Esophagus squamous epithelium (tissue), 4 donors: ENCODE results near the gene ILKAP.

Experiments
- POLR2A ChIP-seq, 4 donors: fragments of 450-650 bp; IDR thresholded peaks; one replicate each; pipeline ENCODE4 v1.6.1; 2017; ENCODE audit warnings: antibody characterized with exemption in 4 of 4, mild to moderate bottlenecking in 4 of 4, moderate library complexity in 3 of 4
- TF ChIP-seq, protein P1 (sequence below), 6 experiments: fragments of 450-650 bp in 4 of 6; fragments of 200-600 bp in 2 of 6; sonication (generic) in 2 of 6; IDR thresholded peaks; one replicate each; pipeline ENCODE4 v1.5.1; 2016 to 2019; ENCODE audit warnings: antibody characterized with exemption in 6 of 6, mild to moderate bottlenecking in 4 of 6, moderate library complexity in 4 of 6

DNA sequence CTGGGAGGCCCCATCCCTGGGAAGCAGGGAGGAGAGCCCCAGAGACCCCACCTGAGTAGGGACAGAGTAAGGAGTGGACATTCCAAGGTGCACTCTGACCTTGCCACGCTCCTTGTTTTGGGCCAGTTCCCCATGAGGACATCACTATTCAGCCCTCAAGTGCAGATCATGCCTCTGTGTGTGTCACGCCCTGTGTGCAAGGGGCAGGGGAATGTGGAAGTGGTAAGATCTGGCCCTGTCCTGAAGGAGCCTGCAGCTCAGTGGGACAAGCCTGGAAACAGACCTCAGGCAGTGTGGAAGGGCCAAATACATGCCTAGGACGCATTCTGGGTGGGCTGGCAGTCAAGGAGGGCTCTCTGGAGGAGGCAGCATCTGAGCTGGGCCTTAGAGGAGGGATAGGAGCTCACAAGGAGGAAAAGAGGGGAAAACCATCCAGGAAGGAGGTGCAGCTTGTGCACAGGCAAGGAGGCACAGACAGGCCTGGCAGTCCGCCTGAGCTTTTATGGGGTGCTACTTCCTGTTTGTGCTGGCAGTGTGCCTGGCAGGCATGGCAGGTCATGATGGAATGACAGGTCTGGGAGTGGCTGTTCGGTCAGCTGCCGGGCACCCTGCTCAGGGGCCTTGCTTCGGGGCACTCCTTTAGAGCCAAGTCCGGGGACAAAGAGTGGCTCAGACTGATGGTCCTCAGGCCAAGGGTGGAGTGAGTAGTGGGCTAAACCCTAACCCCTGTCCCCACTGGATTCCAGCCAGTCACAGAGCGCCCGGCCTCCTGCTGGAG, 61.8 kb downstream of the ILKAP start:
- TF ChIP-seq, protein P1, sequence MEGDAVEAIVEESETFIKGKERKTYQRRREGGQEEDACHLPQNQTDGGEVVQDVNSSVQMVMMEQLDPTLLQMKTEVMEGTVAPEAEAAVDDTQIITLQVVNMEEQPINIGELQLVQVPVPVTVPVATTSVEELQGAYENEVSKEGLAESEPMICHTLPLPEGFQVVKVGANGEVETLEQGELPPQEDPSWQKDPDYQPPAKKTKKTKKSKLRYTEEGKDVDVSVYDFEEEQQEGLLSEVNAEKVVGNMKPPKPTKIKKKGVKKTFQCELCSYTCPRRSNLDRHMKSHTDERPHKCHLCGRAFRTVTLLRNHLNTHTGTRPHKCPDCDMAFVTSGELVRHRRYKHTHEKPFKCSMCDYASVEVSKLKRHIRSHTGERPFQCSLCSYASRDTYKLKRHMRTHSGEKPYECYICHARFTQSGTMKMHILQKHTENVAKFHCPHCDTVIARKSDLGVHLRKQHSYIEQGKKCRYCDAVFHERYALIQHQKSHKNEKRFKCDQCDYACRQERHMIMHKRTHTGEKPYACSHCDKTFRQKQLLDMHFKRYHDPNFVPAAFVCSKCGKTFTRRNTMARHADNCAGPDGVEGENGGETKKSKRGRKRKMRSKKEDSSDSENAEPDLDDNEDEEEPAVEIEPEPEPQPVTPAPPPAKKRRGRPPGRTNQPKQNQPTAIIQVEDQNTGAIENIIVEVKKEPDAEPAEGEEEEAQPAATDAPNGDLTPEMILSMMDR (IDR thresholded peaks at IDR 0.05), result no peak
- TF ChIP-seq POLR2A (IDR thresholded peaks at IDR 0.05), result no peak
